Lung microvascular endothelial cell (primary cell): ENCODE results near the gene SORBS1. TPM values are rescaled to one million over a fixed set of nuclear protein-coding genes. Genes with fewer than 3 reads are reported as not detected.

Experiments used
- DNase-seq, 2 donors: peaks; one replicate each; pipeline versions ENCODE4 v3.0.0 to v3.0.0-alpha.2; 2010; ENCODE audit warnings: low read depth in 2 of 2
- total RNA-seq: library from RNA; depleted of rRNA; stranded (reverse); fragments of >200 nt; gene quantifications from 2 replicates; pipeline ENCODE4 v1.2.1, GENCODE V29; 2014

The SORBS1 gene
- total RNA-seq, 1 donor from 2014 or later, result 2.8 TPM

- DNase-seq, result peak; percentile 46 to 66
Observed at GRCh38 chr10:95276367-95277200, 284.6 kb downstream of the SORBS1 start.

GRCh38 chr10:95275726-95276366 is 285.3 kb downstream of the SORBS1 start:
- DNase-seq, result peak in 1 of 2 donors; percentile 59

- peak; percentile 92 to 95 for DNase-seq
Observed at GRCh38 chr10:95273393-95274312, 287.5 kb downstream of the SORBS1 start.

DNA sequence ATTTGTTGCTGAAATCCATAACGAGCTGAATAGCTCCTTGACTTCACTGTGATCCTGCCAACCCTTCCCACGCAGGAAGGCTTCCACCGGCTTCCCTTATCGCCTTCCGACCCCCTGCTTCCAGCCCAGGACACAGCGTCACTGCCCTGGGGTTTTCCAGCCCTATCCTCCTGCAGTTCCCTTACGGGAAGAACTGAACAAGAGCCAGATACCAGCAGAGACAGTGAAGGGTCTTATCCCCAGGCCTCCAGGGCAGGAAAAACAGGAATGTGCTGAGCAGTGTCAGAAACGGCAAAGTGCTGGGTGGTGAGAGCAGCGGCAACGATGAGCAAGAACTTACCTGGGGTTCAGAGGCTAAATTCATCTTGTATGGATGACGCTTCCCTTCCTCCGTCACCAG is 292.7 kb downstream of the SORBS1 start:
- peak; percentile 88 to 95 for DNase-seq

DNA sequence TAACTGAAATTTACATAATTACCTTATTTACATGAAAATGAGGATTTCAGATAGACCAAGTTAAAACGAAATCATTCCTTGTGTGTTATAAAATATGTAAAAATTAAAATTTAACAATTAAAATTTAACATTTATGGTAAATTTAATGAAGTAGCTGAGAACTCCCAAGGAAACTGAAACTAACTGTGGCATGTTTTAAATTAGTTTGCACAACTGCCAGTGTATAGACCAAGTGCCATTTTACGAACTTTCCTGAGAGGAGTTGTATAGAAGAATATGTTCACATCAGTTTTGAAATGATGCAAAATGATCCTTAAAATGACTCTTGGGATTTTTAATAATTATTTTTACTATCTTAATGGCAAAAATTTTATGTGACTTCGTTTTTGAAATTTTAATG is 293.9 kb downstream of the SORBS1 start:
- no peak for DNase-seq

- DNase-seq, result peak; percentile 83 to 97
Observed at GRCh38 chr10:95266674-95267095, 294.5 kb downstream of the SORBS1 start.

DNA sequence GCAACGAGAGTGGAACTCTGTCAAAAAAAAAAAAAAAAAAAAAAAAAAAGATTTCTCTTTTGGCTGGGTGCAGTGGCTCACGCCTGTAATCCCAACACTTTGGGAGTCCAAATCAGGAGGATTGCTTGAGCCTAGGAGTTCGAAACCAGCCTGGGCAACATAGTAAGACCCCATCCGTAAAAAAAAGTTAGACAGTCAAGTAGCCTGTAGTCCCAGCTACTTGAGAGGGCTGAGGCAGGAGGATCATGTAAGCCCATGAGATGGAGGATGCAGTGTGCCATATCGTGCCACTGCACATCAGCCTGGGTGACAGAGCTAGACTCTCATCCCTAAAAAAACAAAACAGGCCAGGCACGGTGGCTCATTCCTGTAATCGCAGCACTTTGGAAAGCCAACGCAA is 295.6 kb downstream of the SORBS1 start:
- no peak for DNase-seq

- DNase-seq, result no peak
Observed at GRCh38 chr10:95264227-95265051, 296.7 kb downstream of the SORBS1 start.

- no peak for DNase-seq
Observed at GRCh38 chr10:95263864-95264226, 297.3 kb downstream of the SORBS1 start.

DNA sequence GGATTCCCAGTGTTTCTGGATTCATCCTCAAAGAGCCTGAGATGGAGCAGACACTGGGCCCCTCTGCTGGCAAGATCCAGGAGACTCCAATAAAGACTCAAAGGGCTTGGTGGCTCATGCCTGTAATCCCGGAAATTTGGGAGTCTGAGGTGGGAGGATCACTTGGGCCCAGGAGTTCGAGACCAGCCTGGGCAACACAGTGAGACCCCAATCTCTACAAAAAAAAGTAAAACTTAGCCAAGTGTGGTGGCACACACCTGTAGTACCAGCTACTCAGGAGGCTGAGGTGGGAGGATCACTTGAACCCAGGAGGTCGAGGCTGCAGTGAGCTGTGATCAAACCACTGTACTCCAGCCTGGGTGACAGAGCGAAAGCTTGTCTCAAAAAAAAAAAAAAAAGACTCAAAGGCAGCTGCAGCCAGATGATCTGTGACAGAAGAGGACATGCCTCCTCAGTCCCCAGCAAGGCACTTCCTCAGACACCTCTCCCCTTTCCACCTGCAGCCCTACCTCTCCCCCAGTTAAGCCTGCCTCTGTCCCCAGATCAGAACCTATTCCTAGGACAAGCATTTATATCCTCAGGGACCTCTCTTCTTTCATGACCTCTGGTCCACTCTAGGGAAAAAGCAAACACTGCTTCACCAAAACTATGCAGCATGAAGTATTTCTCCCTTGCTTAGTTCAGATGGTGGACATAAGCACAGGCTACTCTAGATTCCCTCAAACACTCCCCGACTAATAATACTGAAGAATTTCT is 298.2 kb downstream of the SORBS1 start:
- no peak for DNase-seq

GRCh38 chr10:95261926-95262325 is 299.2 kb downstream of the SORBS1 start:
- DNase-seq, result no peak

Other genes starting within 250 kb of the SORBS1 start
- gene ALDH18A1, start 95.3 kb upstream of the SORBS1 start, total RNA-seq, result 61.0 and 82.1 TPM in 2 replicates
- gene TCTN3, start 132.6 kb upstream of the SORBS1 start, total RNA-seq, result 37.7 and 39.9 TPM in 2 replicates
- 2.6 and 10.2 TPM in 2 replicates for gene ENTPD1, start 194.8 kb upstream of the SORBS1 start, total RNA-seq